ENCODE results near the gene RAI2.

RAI2 gene

GRCh38 chrX:17830211-17830610 is 30.9 kb downstream of the RAI2 start:
- in situ Hi-C loops (cut with MboI; ENCODE audit: low sequenced_read_pairs): no loop called here

- in situ Hi-C loops (cut with MboI; ENCODE audit: low sequenced_read_pairs): no loop called here
Measured at GRCh38 chrX:17829566-17829965, 31.5 kb downstream of the RAI2 start.

- in situ Hi-C loops (cut with MboI; ENCODE audit: low sequenced_read_pairs): no loop called here
Measured at GRCh38 chrX:17828171-17828570, 32.9 kb downstream of the RAI2 start.

GRCh38 chrX:17826609-17827496 is 34.2 kb downstream of the RAI2 start:
- in situ Hi-C loops (cut with MboI; ENCODE audit: low sequenced_read_pairs): no loop called here

GRCh38 chrX:17824980-17825379 is 36.1 kb downstream of the RAI2 start:
- in situ Hi-C loops (cut with MboI; ENCODE audit: low sequenced_read_pairs): no loop called here

- in situ Hi-C loops (cut with MboI; ENCODE audit: low sequenced_read_pairs): no loop called here
Measured at GRCh38 chrX:17822351-17822750, 38.7 kb downstream of the RAI2 start.

GRCh38 chrX:17820100-17820499 is 41.0 kb downstream of the RAI2 start:
- in situ Hi-C loops (cut with MboI; ENCODE audit: low sequenced_read_pairs): no loop called here

GRCh38 chrX:17818726-17819125 is 42.4 kb downstream of the RAI2 start:
- in situ Hi-C loops (cut with MboI; ENCODE audit: low sequenced_read_pairs): no loop called here

GRCh38 chrX:17817251-17817650 is 43.8 kb downstream of the RAI2 start:
- in situ Hi-C loops (cut with MboI; ENCODE audit: low sequenced_read_pairs): no loop called here

GRCh38 chrX:17814557-17814956 is 46.5 kb downstream of the RAI2 start:
- in situ Hi-C loops (cut with MboI; ENCODE audit: low sequenced_read_pairs): no loop called here

GRCh38 chrX:17814059-17814458 is 47.0 kb downstream of the RAI2 start:
- in situ Hi-C loops (cut with MboI; ENCODE audit: low sequenced_read_pairs): no loop called here

GRCh38 chrX:17813277-17813676 is 47.8 kb downstream of the RAI2 start:
- in situ Hi-C loops (cut with MboI; ENCODE audit: low sequenced_read_pairs): no loop called here

- in situ Hi-C loops (cut with MboI; ENCODE audit: low sequenced_read_pairs): no loop called here
Measured at GRCh38 chrX:17812763-17813162, 48.3 kb downstream of the RAI2 start.

- in situ Hi-C loops (cut with MboI; ENCODE audit: low sequenced_read_pairs): no loop called here
Measured at GRCh38 chrX:17809984-17810383, 51.1 kb downstream of the RAI2 start.

GRCh38 chrX:17809273-17809672 is 51.8 kb downstream of the RAI2 start:
- in situ Hi-C loops (cut with MboI; ENCODE audit: low sequenced_read_pairs): no loop called here

GRCh38 chrX:17805120-17805519 is 56.0 kb downstream of the RAI2 start:
- in situ Hi-C loops (cut with MboI; ENCODE audit: low sequenced_read_pairs): no loop called here

GRCh38 chrX:17803449-17803848 is 57.6 kb downstream of the RAI2 start:
- in situ Hi-C loops (cut with MboI; ENCODE audit: low sequenced_read_pairs): no loop called here

GRCh38 chrX:17802756-17803155 is 58.3 kb downstream of the RAI2 start:
- in situ Hi-C loops (cut with MboI; ENCODE audit: low sequenced_read_pairs): no loop called here

- in situ Hi-C loops (cut with MboI; ENCODE audit: low sequenced_read_pairs): no loop called here
Measured at GRCh38 chrX:17801431-17801830, 59.7 kb downstream of the RAI2 start.

GRCh38 chrX:17798921-17799320 is 62.2 kb downstream of the RAI2 start:
- in situ Hi-C loops (cut with MboI; ENCODE audit: low sequenced_read_pairs): loop anchor here (25.0 kb wide), 1 partner anchor 588 kb away; no protein-coding TSS in a partner anchor

GRCh38 chrX:17792826-17793225 is 68.3 kb downstream of the RAI2 start:
- in situ Hi-C loops (cut with MboI; ENCODE audit: low sequenced_read_pairs): loop anchor here (25.0 kb wide), 1 partner anchor 594 kb away; no protein-coding TSS in a partner anchor

GRCh38 chrX:17788956-17789562 is 72.0 kb downstream of the RAI2 start:
- in situ Hi-C loops (cut with MboI; ENCODE audit: low sequenced_read_pairs): loop anchor here (25.0 kb wide), 1 partner anchor 598 kb away; no protein-coding TSS in a partner anchor
